ENCODE results near the gene SNX32. TPM values are rescaled to one million over a fixed set of nuclear protein-coding genes. Genes with fewer than 3 reads are reported as not detected.
A peak's percentile ranks its signal among the peaks of the same experiment; 100 is the strongest.

Gene SNX32
- total RNA-seq, 1 experiment from 2014 or later: not detected

GRCh38 chr11:65785319-65786007 lies 48.3 kb upstream of the SNX32 start (continued):
- no peak for TF ChIP-seq ZBTB33 (IDR thresholded peaks at IDR 0.05; ENCODE audit: extremely low read depth, insufficient replicate concordance, low read length)
- no peak for TF ChIP-seq SP1 (IDR thresholded peaks at IDR 0.05; ENCODE audit: low read depth)
- TF ChIP-seq POLR2AphosphoS5 (IDR thresholded peaks at IDR 0.05; ENCODE audit: low read depth, low read length): no peak

GRCh38 chr11:65786008-65786785 lies 47.6 kb upstream of the SNX32 start:
- Histone ChIP-seq H3K9me2 (ENCODE audit: insufficient read depth) (no peaks in the 10 kb centered on the region), H3K4me3 (replicated peaks in 1 of 2; ENCODE audit: low read depth in 1 of 2, low read length in 2 of 2) (peak overlapping the region; percentile 15 to 36), H3K9me3 (ENCODE audit: control insufficient read depth in 1 of 2, insufficient read depth in 1 of 2, low read depth in 1 of 2, low read length in 2 of 2) (no peaks in the 10 kb centered on the region), H3K9ac (ENCODE audit: low read length) (no peak overlapping the region), H3K27ac (ENCODE audit: low read depth, low read length) (peak overlapping the region; percentile 13; the same call in 1 of the 2 replicates), H3K27me3 (ENCODE audit: insufficient read depth, low read length) (no peaks in the 10 kb centered on the region), H3K4me2 (ENCODE audit: low read length) (peak overlapping the region; percentile 94), H3K36me3 (ENCODE audit: control insufficient read depth in 1 of 2, insufficient read depth in 2 of 2, low read length in 2 of 2) (no peaks in the 10 kb centered on the region), H3K4me1 (ENCODE audit: control insufficient read depth in 1 of 2, insufficient read depth in 2 of 2, low read length in 2 of 2) (peaks cover 48 to 81% of the 10 kb centered on the region in 2 experiments), H4K20me1 (ENCODE audit: insufficient read depth) (no peaks in the 10 kb centered on the region), H3K79me2 (ENCODE audit: insufficient read depth, low read length) (peaks cover 35% of the 10 kb centered on the region), H2AFZ (ENCODE audit: low read depth, low read length, poor library complexity, severe bottlenecking) (no peak overlapping the region)
- POLR2A ChIA-PET: interaction anchor here (0.6 to 1.0 kb wide), 5 partner anchors 34 to 373 kb away, joined by 3 to 6 read pairs (median 4); no protein-coding TSS in a partner anchor
- RAD21 ChIA-PET (ENCODE audit: low non-redundant PET in 1 of 2, low total read pairs in 2 of 2, uncharacterized antibody in 2 of 2, unreplicated experiment in 2 of 2): interaction anchor here in 1 of 2 experiments (0.6 kb wide), 1 partner anchor 19 kb away, joined by 4 read pairs; no protein-coding TSS in a partner anchor
- ATAC-seq (peak; percentile 41), DNase-seq (ENCODE audit: low read depth, low spot score) (no peak)
- no TSS peak for BruUV-seq (replicated peaks)
- intact Hi-C loops (cut with micrococcal nuclease): no loop called here
- TF ChIP-seq TCF7L2 (IDR thresholded peaks at IDR 0.05; ENCODE audit: borderline replicate concordance, extremely low read depth, insufficient read depth, insufficient read length) (no peak), SIN3A (IDR thresholded peaks at IDR 0.05; ENCODE audit: low read depth) (no peak), SP1 (IDR thresholded peaks at IDR 0.05; ENCODE audit: low read depth) (no peak), REST (IDR thresholded peaks at IDR 0.05; ENCODE audit: low read depth) (no peak), EGR1 (IDR thresholded peaks at IDR 0.05; ENCODE audit: low read depth) (no peak), YY1 (IDR thresholded peaks at IDR 0.05; ENCODE audit: extremely low read depth, insufficient replicate concordance, low read depth, low read length) (no peak), SRF (IDR thresholded peaks at IDR 0.05; ENCODE audit: low read depth) (no peak), ATF3 (IDR thresholded peaks at IDR 0.05) (no peak), CTCF (IDR thresholded peaks at IDR 0.05 in 2 of 3, conservative IDR thresholded peaks at IDR 0.05 in 1 of 3; ENCODE audit: borderline replicate concordance in 1 of 3, insufficient read depth in 1 of 3, low read depth in 2 of 3, low read length in 2 of 3) (no peak), EZH2phosphoT487 (IDR thresholded peaks at IDR 0.05; ENCODE audit: borderline replicate concordance) (no peak)
- CTCF ChIA-PET: no interaction called here

Measured in HCT116 (cell line).